IPS DF 6.9 (cell line): ENCODE measurements around the gene SERPINH1.
"Not testable (repeated sequence)": the region's sequence is repeated elsewhere in the genome, so short reads cannot be mapped to it uniquely, and the experiment has no call there.

ENCODE experiments used
- DNase-seq: peaks from one replicate; pipeline ENCODE4 v3.0.0-alpha.2; 2013; ENCODE audit warnings: low read depth, low spot score
- H3K27ac ChIP-seq: one replicate; pipeline ENCODE4 v1.5.1; 2013; ENCODE audit warnings: low read length, control low read depth
- H3K27me3 ChIP-seq: 2 replicates; pipeline ENCODE4 v1.6.1; 2013; ENCODE audit warnings: mild to moderate bottlenecking, low read length; ENCODE audit not compliant: control insufficient read depth, insufficient read depth
- H3K36me3 ChIP-seq: 2 replicates; pipeline ENCODE4 v1.6.1; 2013; ENCODE audit warnings: low read length; ENCODE audit not compliant: control insufficient read depth, insufficient read depth
- H3K4me1 ChIP-seq: 2 replicates; pipeline ENCODE4 v1.6.1; 2013; ENCODE audit warnings: low read length; ENCODE audit not compliant: control insufficient read depth, insufficient read depth
- H3K4me3 ChIP-seq: 2 replicates; pipeline ENCODE4 v1.5.1; 2013; ENCODE audit warnings: mild to moderate bottlenecking, low read length
- H3K9me3 ChIP-seq: 2 replicates; pipeline ENCODE4 v1.6.1; 2013; ENCODE audit warnings: low read length, inconsistent platforms; ENCODE audit not compliant: control insufficient read depth, insufficient read depth
- WGBS: extraction: QIAGEN DNeasy Blood & Tissue Kit; methylation state at CpG from one replicate; pipeline ENCODE4 v1.1.7; 2013; ENCODE audit warnings: mixed read lengths, missing lambda C conversion rate; ENCODE audit not compliant: insufficient read length, insufficient coverage; 5-methylcytosine and 5-hydroxymethylcytosine counted together

The SERPINH1 gene

DNA sequence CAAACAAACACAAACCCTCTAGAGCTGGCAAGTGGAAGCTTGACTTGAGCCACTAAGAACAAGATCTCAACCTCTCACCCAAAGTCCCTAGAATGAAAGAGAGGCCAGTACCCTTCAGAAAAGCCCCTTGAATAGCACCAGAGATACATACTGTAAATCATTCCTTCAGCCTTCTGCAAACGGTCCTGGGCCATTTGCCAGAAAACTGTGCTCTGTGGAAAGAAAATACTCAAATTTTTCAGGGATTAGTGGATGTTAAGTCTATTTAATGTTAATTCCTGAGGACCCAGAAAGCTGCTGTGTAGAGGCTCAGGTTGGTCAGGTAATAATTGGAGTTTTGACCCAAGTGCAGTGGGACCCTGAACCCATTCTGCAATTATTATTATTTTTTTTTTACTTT is 16.9 kb downstream of the SERPINH1 start:
- no peak overlapping the region for H3K4me3 ChIP-seq
- no peak for DNase-seq
- no peaks in the 10 kb centered on the region; the same call in 1 of the 2 replicates for H3K36me3 ChIP-seq
- H3K27me3 ChIP-seq = no peaks in the 10 kb centered on the region
- no peaks in the 10 kb centered on the region for H3K9me3 ChIP-seq
- no CpG with 5 or more reads among the region's 1 CpG for WGBS
- no peak overlapping the region for H3K27ac ChIP-seq
- peaks cover 2% of the 10 kb centered on the region for H3K4me1 ChIP-seq

DNA sequence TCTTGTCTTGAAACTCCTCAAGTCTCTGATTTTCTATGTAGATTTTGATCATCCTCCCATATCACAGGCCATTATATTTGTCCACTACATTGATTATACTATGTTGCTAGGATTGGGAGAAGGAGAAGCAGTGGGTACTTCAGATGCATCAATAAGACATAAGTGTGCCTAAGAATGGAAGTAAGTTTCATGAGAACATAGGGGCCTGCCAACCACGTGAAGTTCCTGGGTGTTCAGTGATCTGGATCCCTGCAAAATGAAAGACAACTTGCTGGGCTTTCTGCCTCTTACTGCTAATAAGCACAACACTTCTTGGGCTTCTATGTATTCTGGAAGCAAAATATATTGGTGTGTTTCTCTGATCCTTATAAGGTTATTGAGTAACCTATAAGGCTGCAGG is 17.8 kb downstream of the SERPINH1 start:
- Histone ChIP-seq H3K4me1 (peaks cover 3% of the 10 kb centered on the region), H3K4me3 (no peak overlapping the region), H3K27me3 (no peaks in the 10 kb centered on the region), H3K27ac (no peak overlapping the region), H3K9me3 (no peaks in the 10 kb centered on the region), H3K36me3 (no peaks in the 10 kb centered on the region)
- WGBS = no CpG with 5 or more reads among the region's 1 CpG
- no peak for DNase-seq

DNA sequence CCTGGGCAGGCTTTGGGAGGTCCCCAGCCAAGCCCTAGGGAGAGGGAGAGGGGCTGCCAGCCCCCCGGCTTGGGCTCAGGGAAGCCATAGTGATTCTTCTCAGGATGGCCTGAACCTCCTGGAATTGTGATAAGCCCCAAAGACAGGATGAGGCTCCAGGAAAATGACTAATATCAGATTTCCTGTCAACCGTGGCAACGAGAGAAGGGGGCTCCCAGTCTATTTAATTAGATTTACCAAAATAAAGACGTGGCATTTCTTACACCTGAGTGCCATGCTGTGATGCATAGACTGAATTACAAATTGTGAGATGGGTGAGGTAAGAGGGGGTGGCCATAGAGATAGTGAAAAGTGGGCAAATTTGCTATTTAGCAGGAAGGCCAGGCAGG is 20.4 kb downstream of the SERPINH1 start:
- H3K4me1 ChIP-seq = peaks cover 2% of the 10 kb centered on the region; the same call in 1 of the 2 replicates
- DNase-seq = no peak
- no peaks in the 10 kb centered on the region for H3K36me3 ChIP-seq
- WGBS = no CpG with 5 or more reads among the region's 4 CpGs
- H3K4me3 ChIP-seq = peak overlapping the region; percentile 60; the same call in 1 of the 2 replicates
- H3K27me3 ChIP-seq = no peaks in the 10 kb centered on the region
- H3K27ac ChIP-seq = no peak overlapping the region
- H3K9me3 ChIP-seq = no peaks in the 10 kb centered on the region

DNA sequence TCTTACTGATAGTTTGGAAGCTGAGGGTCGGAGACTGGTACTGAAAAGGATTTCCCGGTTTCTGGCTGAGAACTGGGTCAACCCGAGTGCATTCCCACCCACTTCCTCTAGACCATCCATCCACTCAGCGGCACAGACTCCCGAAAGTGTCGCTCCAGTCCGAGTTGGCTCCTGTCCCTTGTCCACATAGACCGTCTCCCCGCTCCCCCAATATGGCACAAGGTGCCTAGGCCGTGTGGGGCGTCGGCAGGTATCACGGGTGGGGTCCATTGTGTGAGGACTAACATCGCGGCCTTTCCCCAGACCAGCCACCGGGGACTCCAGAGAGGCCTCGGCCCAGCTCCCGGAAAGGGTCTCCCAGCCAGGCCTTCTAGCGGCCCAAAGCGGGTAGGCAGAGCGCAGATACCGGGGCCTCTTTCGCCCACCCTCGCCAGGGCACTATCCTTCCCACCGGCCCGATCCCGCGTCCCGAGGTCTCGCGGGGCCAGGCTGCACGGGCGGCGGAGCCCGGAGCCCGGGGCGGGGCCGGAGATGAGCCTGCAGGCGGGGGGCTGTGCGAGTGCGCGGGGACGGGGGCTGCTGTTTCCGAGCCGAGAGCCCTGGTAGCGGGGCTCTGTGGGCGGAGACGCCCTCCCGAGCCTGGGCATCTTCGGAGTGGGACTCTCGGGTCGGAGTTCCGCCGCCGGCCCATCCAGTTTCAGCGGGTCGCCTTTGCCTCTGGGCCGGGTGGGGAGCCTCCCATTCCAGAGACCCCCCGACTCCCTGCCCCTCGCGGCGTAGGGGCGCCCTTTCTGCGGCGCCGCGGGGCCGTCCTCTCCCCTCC is 21.1 kb downstream of the SERPINH1 start:
- peaks cover 2% of the 10 kb centered on the region; the same call in 1 of the 2 replicates for H3K4me1 ChIP-seq
- no peaks in the 10 kb centered on the region for H3K36me3 ChIP-seq
- H3K27me3 ChIP-seq = no peaks in the 10 kb centered on the region
- peak overlapping the region; percentile 60; the same call in 1 of the 2 replicates for H3K4me3 ChIP-seq
- H3K9me3 ChIP-seq = no peaks in the 10 kb centered on the region
- no CpG with 5 or more reads among the region's 68 CpGs for WGBS
- no peak overlapping the region for H3K27ac ChIP-seq
- no peak for DNase-seq

DNA sequence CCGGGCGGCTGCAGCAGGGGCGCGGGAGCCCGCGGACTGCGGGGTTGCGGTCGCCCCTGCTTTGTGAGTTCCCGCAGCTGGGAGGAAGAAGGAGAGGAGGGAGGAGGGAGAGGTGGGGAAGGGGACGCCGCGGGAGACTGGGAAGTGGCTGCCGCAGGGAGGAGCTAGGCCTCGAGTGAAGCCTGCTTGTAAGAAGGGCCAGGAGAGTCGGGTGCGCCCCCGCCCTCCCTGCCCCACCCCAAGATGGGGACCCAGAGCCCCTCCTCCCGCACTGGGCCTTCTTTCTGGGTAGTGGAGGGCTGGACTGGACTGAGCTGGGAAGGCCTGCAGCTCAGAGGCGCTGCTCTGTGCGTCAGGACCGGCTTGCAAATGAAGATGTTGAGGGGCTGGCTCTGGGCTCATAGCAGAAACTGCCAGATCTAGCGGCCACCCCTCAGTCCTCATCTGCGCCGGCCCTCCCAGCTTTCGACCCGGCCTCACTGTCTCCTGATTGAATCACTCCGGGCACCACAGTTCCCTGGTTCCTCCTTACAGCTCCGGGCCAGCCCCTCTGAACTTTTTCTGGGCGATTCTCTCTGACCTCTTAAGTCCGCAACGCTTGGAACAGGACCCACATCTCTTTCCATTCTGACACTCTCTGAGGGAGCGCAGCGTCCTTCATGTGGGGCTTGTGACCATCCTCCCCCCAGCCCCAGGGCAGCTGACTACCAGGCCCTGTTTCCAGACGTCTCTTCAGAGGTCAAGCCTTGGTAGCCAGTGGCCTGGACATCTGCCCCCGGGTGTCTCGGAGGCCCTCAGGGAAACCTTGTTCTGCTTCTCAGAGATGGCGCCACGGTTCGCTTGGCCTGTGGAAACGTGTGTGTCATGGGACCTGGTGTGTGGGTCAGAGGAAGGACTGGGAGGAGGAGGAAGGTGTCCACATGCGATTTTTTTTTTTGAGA is 21.9 kb downstream of the SERPINH1 start:
- Histone ChIP-seq H3K4me1 (peaks cover 2% of the 10 kb centered on the region; the same call in 1 of the 2 replicates), H3K27ac (no peak overlapping the region), H3K36me3 (no peaks in the 10 kb centered on the region), H3K9me3 (no peaks in the 10 kb centered on the region), H3K27me3 (no peaks in the 10 kb centered on the region), H3K4me3 (peak overlapping the region; percentile 60; the same call in 1 of the 2 replicates)
- DNase-seq = no peak
- no CpG with 5 or more reads among the region's 42 CpGs for WGBS

DNA sequence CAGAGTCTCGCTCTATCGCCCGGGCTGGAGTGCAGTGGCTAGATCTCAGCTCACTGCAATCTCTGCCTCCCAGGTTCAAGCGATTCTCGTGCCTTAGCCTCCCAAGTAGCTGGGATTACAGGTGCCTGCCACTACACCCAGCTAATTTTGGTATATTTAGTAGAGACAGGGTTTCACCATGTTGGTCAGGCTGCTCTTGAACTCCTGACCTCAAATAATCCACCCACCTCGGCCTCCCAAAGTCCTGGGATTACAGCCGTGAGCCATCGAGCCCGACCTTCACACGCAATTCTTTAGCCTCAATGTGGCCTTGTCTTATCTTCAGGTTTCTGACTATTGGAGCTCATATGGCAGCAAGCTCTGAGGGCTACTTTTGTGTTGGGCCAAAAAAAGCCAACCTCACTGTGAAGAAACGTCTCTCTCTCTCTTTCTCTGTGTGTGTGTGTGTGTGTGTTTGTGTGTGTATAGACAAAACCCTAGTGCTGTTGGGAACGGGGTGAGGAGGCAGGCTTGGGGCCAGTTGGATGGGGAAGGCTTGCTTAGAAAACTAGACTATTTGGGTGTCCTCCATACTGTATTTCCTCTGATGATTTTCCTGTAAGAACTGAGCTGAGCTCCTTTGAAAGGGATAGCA is 22.7 kb downstream of the SERPINH1 start:
- H3K36me3 ChIP-seq, H3K4me1 ChIP-seq, H3K9me3 ChIP-seq, H3K4me3 ChIP-seq, H3K27me3 ChIP-seq, H3K27ac ChIP-seq, DNase-seq: not testable (repeated sequence)
- no CpG with 5 or more reads among the region's 12 CpGs for WGBS

DNA sequence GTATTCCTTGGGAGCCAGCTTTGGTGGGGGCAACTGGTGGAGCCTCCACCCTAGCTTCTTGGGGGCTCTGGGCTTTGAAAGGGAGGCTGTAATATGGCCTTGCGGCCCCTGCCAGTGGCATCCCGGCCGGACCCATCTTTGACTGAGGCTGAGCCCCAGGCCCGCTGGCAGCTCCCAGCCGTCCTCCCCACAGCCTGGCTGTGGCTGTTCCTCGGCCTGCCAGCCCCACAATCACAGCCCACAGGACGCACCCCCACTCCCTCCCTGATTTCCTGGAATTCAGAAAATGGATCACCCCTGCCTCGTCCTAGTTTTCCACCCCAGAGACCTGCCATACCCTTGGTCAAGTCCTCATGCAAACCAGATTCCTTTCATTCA is 23.2 kb downstream of the SERPINH1 start:
- no peaks in the 10 kb centered on the region for H3K27me3 ChIP-seq
- H3K4me1 ChIP-seq = peaks cover 2% of the 10 kb centered on the region; the same call in 1 of the 2 replicates
- no peak for DNase-seq
- no CpG with 5 or more reads among the region's 8 CpGs for WGBS
- no peak overlapping the region for H3K27ac ChIP-seq
- no peaks in the 10 kb centered on the region for H3K9me3 ChIP-seq
- no peaks in the 10 kb centered on the region for H3K36me3 ChIP-seq
- H3K4me3 ChIP-seq = no peak overlapping the region

DNA sequence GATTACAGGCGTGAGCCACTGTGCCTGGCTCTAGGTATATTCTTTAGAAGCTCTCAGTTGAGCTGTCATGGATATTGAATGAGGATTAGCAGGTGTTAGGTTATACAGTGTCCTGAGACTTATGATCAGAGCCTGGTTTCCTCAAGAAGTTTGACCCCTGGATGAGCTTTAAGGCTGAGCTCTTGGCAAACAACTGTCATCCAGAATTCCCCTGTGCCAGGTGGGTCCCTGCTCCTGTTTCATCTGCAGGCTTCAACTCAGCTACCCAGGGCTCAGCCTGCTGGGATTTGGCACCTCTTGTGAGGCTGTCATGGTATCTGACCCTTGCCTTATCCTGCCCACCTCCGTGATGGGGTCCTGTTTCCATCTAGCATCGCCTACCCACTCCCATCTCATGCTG is 24.3 kb downstream of the SERPINH1 start:
- Histone ChIP-seq H3K27ac (no peak overlapping the region), H3K9me3 (no peaks in the 10 kb centered on the region), H3K27me3 (no peaks in the 10 kb centered on the region), H3K4me3 (no peak overlapping the region), H3K4me1 (peaks cover 2% of the 10 kb centered on the region; the same call in 1 of the 2 replicates), H3K36me3 (no peaks in the 10 kb centered on the region)
- DNase-seq = no peak
- no CpG with 5 or more reads among the region's 3 CpGs for WGBS

DNA sequence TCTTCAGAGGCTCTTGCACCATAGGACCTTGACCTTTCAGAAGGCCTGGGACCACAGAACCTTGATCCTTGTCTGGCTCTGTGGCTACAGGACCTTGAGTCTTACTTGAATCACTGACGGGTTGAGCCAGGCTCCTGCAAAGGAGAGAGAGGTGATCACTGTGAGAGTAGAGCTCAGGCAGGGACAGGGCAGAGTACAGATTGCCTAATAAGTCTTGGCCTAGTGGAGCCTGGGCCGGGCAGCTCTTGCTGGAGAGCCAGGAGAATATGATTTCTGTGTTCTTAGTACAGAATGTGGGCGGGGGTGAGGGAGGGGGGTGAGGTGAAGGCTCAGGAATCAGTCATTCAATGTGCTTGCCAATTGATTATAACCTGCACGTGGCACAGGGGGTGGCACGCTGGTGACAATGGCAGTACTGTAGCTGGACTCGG is 26.0 kb downstream of the SERPINH1 start:
- no CpG with 5 or more reads among the region's 6 CpGs for WGBS

DNA sequence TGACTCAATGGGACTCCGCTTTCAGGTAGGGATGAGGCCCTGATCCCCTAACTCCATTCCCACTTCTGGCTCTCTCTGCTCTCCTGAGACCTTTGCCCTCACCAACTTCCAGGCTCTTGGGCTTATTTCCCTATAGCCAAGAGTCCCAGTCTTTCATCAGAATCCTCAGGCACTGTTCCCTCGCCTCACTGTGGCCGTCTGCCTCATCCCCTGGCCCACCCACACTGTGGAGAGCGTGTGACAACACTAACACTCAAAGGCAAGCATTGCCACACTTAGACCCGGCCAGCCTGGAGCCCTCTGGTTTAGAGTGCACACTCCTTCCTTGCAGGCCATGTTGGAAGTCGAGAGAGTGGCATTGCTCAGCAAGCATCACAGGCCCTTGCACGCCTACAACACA is 27.0 kb downstream of the SERPINH1 start:
- H3K4me3 ChIP-seq = no peak overlapping the region
- no peak overlapping the region for H3K27ac ChIP-seq
- 0 out of 2 replicates have a peak, but pooled peaks cover 2% of the 10 kb centered on the region for H3K4me1 ChIP-seq
- no peaks in the 10 kb centered on the region for H3K36me3 ChIP-seq
- DNase-seq = no peak
- H3K27me3 ChIP-seq = no peaks in the 10 kb centered on the region
- no CpG with 5 or more reads among the region's 7 CpGs for WGBS
- no peaks in the 10 kb centered on the region for H3K9me3 ChIP-seq

More for the DNA sequence above, 26.0 kb downstream of the SERPINH1 start:
- H3K4me1 ChIP-seq = 0 out of 2 replicates have a peak, but pooled peaks cover 2% of the 10 kb centered on the region
- H3K4me3 ChIP-seq = no peak overlapping the region; the same call in 1 of the 2 replicates
- H3K36me3 ChIP-seq = no peaks in the 10 kb centered on the region
- H3K9me3 ChIP-seq = no peaks in the 10 kb centered on the region
- H3K27ac ChIP-seq = no peak overlapping the region
- DNase-seq = no peak
- no peaks in the 10 kb centered on the region for H3K27me3 ChIP-seq
